ENCODE data around the gene VIPAS39.

VIPAS39 gene

GRCh38 chr14:77457522-77458248 lies at the start of gene VIPAS39, which contains the start of gene AHSA1:
Gene VIPAS39 (minus strand): TSS chr14:77457601. CDS start chr14:77454102, 3,499 bp downstream.
Gene AHSA1 (plus strand): TSS chr14:77458093. CDS start chr14:77458190, 97 bp downstream.
- DNase-seq: peak; percentile 99

GRCh38 chr14:77505031-77505430 lies 47.6 kb upstream of the VIPAS39 start:
- DNase-seq: no peak

- DNase-seq: no peak
These were observed 45.7 kb upstream of the VIPAS39 start for GRCh38 chr14:77503138-77503537.

GRCh38 chr14:77502109-77502782 lies 44.8 kb upstream of the VIPAS39 start:
- DNase-seq: no peak

GRCh38 chr14:77498984-77499527 lies 41.7 kb upstream of the VIPAS39 start:
- DNase-seq: no peak

GRCh38 chr14:77498120-77498979 lies 40.9 kb upstream of the VIPAS39 start, which contains the start of gene ISM2:
Gene ISM2 (minus strand): TSS chr14:77498816. CDS start chr14:77498793, 23 bp downstream.
- peak; percentile 15 for DNase-seq

GRCh38 chr14:77495334-77495733 lies 37.9 kb upstream of the VIPAS39 start:
- DNase-seq: no peak

- DNase-seq: no peak
These were observed 33.7 kb upstream of the VIPAS39 start for GRCh38 chr14:77491056-77491455.

GRCh38 chr14:77490347-77490986 lies 33.1 kb upstream of the VIPAS39 start:
- no peak for DNase-seq

GRCh38 chr14:77489041-77489440 lies 31.6 kb upstream of the VIPAS39 start:
- no peak for DNase-seq

- no peak for DNase-seq
These were observed 31.2 kb upstream of the VIPAS39 start for GRCh38 chr14:77488558-77488957.

- DNase-seq: peak; percentile 52
These were observed 28.7 kb upstream of the VIPAS39 start for GRCh38 chr14:77485901-77486678.

GRCh38 chr14:77485256-77485655 lies 27.9 kb upstream of the VIPAS39 start:
- DNase-seq: no peak

GRCh38 chr14:77482422-77482821 lies 25.0 kb upstream of the VIPAS39 start:
- DNase-seq: no peak

GRCh38 chr14:77478796-77479195 lies 21.4 kb upstream of the VIPAS39 start:
- no peak for DNase-seq

- no peak for DNase-seq
These were observed 20.6 kb upstream of the VIPAS39 start for GRCh38 chr14:77478029-77478428.

- DNase-seq: no peak
These were observed 18.2 kb upstream of the VIPAS39 start for GRCh38 chr14:77475432-77476115.

- DNase-seq: no peak
These were observed 17.2 kb upstream of the VIPAS39 start for GRCh38 chr14:77474479-77475177.

GRCh38 chr14:77473921-77474320 lies 16.5 kb upstream of the VIPAS39 start:
- no peak for DNase-seq

GRCh38 chr14:77470224-77470870 lies 12.9 kb upstream of the VIPAS39 start:
- DNase-seq: no peak

All from fibroblast of skin of right quadriceps (primary cell).